ENCODE data around the gene PXT1. TPM values are rescaled to one million over a fixed set of nuclear protein-coding genes. Genes with fewer than 3 reads are reported as not detected.

PXT1 gene
- total and polyA plus RNA-seq, 9 of the 15 experiments (the other 6 are each of a cell fraction or from before 2014, with no cell fraction given) = 0.09 to 0.11 (median 0.10) TPM; not detected in 5

DNA sequence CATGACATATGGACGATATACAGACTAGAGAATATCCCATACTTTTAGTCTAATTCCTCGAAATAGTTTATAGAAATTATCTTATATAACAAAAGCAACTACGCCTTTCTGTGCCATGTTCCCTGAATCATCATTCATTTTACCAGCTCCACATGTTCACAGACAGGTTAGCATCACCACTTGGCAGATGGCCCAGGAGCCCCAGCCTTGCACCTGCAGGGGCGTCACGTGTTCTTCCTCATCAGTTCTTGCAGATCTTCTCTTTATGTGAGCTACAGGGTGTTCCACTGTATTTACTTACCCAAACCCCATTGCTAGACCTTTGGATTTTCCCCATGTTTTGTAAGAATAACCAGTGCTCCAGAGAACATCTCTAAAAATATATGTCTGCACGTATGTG is 93.4 kb downstream of the PXT1 start (continued):
- TF ChIP-seq NFATC3 (IDR thresholded peaks at IDR 0.05) = no peak
- TF ChIP-seq, protein P1, sequence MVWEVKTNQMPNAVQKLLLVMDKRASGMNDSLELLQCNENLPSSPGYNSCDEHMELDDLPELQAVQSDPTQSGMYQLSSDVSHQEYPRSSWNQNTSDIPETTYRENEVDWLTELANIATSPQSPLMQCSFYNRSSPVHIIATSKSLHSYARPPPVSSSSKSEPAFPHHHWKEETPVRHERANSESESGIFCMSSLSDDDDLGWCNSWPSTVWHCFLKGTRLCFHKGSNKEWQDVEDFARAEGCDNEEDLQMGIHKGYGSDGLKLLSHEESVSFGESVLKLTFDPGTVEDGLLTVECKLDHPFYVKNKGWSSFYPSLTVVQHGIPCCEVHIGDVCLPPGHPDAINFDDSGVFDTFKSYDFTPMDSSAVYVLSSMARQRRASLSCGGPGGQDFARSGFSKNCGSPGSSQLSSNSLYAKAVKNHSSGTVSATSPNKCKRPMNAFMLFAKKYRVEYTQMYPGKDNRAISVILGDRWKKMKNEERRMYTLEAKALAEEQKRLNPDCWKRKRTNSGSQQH (CRISPR knock-in tag; IDR thresholded peaks at IDR 0.05) = no peak
- 0 out of 2 replicates have a peak, but pooled peaks have one; percentile 20 for TF ChIP-seq CBFA2T3 (IDR thresholded peaks at IDR 0.05)
- TF ChIP-seq DIDO1 (tag; IDR thresholded peaks at IDR 0.05; ENCODE audit: low read depth) = no peak
- TF ChIP-seq, protein P2, sequence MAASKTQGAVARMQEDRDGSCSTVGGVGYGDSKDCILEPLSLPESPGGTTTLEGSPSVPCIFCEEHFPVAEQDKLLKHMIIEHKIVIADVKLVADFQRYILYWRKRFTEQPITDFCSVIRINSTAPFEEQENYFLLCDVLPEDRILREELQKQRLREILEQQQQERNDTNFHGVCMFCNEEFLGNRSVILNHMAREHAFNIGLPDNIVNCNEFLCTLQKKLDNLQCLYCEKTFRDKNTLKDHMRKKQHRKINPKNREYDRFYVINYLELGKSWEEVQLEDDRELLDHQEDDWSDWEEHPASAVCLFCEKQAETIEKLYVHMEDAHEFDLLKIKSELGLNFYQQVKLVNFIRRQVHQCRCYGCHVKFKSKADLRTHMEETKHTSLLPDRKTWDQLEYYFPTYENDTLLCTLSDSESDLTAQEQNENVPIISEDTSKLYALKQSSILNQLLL (CRISPR knock-in tag; IDR thresholded peaks at IDR 0.05; ENCODE audit: borderline replicate concordance) = no peak
- no peak for TF ChIP-seq ETV5 (CRISPR knock-in tag; IDR thresholded peaks at IDR 0.05; ENCODE audit: low read depth)
- TF ChIP-seq HMG20B (CRISPR knock-in tag; IDR thresholded peaks at IDR 0.05) = no peak
- TF ChIP-seq FOXJ3 (CRISPR knock-in tag; IDR thresholded peaks at IDR 0.05) = no peak
- TF ChIP-seq RB1 (IDR thresholded peaks at IDR 0.05; ENCODE audit: low read depth) = no peak
- TF ChIP-seq, protein P3, sequence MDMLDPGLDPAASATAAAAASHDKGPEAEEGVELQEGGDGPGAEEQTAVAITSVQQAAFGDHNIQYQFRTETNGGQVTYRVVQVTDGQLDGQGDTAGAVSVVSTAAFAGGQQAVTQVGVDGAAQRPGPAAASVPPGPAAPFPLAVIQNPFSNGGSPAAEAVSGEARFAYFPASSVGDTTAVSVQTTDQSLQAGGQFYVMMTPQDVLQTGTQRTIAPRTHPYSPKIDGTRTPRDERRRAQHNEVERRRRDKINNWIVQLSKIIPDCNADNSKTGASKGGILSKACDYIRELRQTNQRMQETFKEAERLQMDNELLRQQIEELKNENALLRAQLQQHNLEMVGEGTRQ (CRISPR knock-in tag; IDR thresholded peaks at IDR 0.05) = peak; percentile 68
- no peak for TF ChIP-seq CBX2 (IDR thresholded peaks at IDR 0.05; ENCODE audit: insufficient read depth, low read length, poor library complexity, severe bottlenecking)
- TF ChIP-seq ZNF354B (CRISPR knock-in tag; IDR thresholded peaks at IDR 0.05) = no peak
- TF ChIP-seq MEIS2 (IDR thresholded peaks at IDR 0.05; ENCODE audit: partially characterized antibody) = peak; percentile 16
- no peak for TF ChIP-seq SPI1 (IDR thresholded peaks at IDR 0.05; ENCODE audit: borderline replicate concordance, low read depth, low read length)
- TF ChIP-seq BHLHE40 (IDR thresholded peaks at IDR 0.05; ENCODE audit: low read length) = peak; percentile 59
- no peak for TF ChIP-seq GTF2F1 (IDR thresholded peaks at IDR 0.05; ENCODE audit: low read depth, low read length)
- TF ChIP-seq POLR2A (conservative IDR thresholded peaks at IDR 0.05) = no peak
- TF ChIP-seq NFIC (IDR thresholded peaks at IDR 0.05) = peak; percentile 51; the same call in 1 of the 2 replicates
- TF ChIP-seq SETDB1 (IDR thresholded peaks at IDR 0.05; ENCODE audit: low read length) = no peak
- no peak for TF ChIP-seq ZNF584 (CRISPR knock-in tag; IDR thresholded peaks at IDR 0.05; ENCODE audit: low read depth)
- TF ChIP-seq, protein P4, sequence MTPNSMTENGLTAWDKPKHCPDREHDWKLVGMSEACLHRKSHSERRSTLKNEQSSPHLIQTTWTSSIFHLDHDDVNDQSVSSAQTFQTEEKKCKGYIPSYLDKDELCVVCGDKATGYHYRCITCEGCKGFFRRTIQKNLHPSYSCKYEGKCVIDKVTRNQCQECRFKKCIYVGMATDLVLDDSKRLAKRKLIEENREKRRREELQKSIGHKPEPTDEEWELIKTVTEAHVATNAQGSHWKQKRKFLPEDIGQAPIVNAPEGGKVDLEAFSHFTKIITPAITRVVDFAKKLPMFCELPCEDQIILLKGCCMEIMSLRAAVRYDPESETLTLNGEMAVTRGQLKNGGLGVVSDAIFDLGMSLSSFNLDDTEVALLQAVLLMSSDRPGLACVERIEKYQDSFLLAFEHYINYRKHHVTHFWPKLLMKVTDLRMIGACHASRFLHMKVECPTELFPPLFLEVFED (CRISPR knock-in tag; conservative IDR thresholded peaks at IDR 0.05) = no peak
- no peak for TF ChIP-seq NELFE (IDR thresholded peaks at IDR 0.05; ENCODE audit: insufficient read depth, insufficient read length)
